HepG2 (cell line): ENCODE data around the gene RIPK1. TPM values are rescaled to one million over a fixed set of nuclear protein-coding genes. Genes with fewer than 3 reads are reported as not detected.
A peak's percentile ranks its signal among the peaks of the same experiment; 100 is the strongest.

Experiments
- ATAC-seq: fragments of 200-7000 bp; cut with Tn5 transposase; 3 replicates; pipeline ENCODE4 v1.9.1; 2020; ENCODE audit warnings: mild to moderate bottlenecking, moderate library complexity
- BruUV-seq: library from RNA; stranded (reverse); fragments of 400-500 nt; replicated peaks from 2 replicates; lab custom pipeline; 2021; lab: Mats Ljungman, UMichigan
- CTCF ChIA-PET: fragments of 300-600 bp; formaldehyde crosslinking; extraction: SDS; loops from one replicate; lab custom pipeline; 2021; ENCODE audit warnings: low total read pairs, inconsistent platforms, low intra/inter-chr PET ratio; lab: Yijun Ruan, JAX
- POLR2A ChIA-PET: fragments of 350-600 bp; sonication (Branson Sonifier 250); formaldehyde crosslinking; loops from one replicate; lab custom pipeline; 2020; ENCODE audit warnings: antibody characterized with exemption, inconsistent platforms; lab: Yijun Ruan, JAX
- DNase-seq: peaks from one replicate; pipeline ENCODE4 v3.0.0-alpha.2; 2015; ENCODE audit warnings: low spot score
- FAIRE-seq: peaks from 3 replicates; lab custom pipeline; 2011; peaks lifted over from hg19 to GRCh38; lab: Jason Lieb, UNC
- H2AFZ ChIP-seq: one replicate; pipeline ENCODE4 v1.6.1; 2011; ENCODE audit warnings: low read length, inconsistent platforms
- H3K27ac ChIP-seq: fragments of 300-600 bp; 3 replicates; pipeline ENCODE4 v1.8.0; 2011; ENCODE audit warnings: mixed run types, mild to moderate bottlenecking, mixed read lengths, low read length, inconsistent platforms; ENCODE audit not compliant: insufficient read depth; ENCODE audit errors: extremely low read length
- H3K27me3 ChIP-seq, 2 experiments: fragments of 200-600 bp in 1 of 2; 2 replicates in 1 of 2; 3 replicates in 1 of 2; pipeline versions ENCODE4 v1.6.0 to v1.8.0; 2011; ENCODE audit warnings: low read length in 2 of 2, mild to moderate bottlenecking in 2 of 2, moderate library complexity in 2 of 2, inconsistent platforms in 1 of 2; ENCODE audit not compliant: insufficient read depth in 2 of 2, control insufficient read depth in 1 of 2
- H3K36me3 ChIP-seq, 2 experiments: fragments of 200-600 bp in 1 of 2; replicated peaks in 1 of 2; 2 replicates in 1 of 2; 3 replicates in 1 of 2; pipeline versions ENCODE4 v1.5.1 to v1.8.0; 2011; ENCODE audit warnings: low read length in 2 of 2, inconsistent platforms in 1 of 2; ENCODE audit not compliant: insufficient read depth in 2 of 2, control insufficient read depth in 1 of 2
- H3K4me1 ChIP-seq: 2 replicates; pipeline ENCODE4 v1.5.1; 2012; ENCODE audit warnings: low read length, inconsistent platforms; ENCODE audit not compliant: insufficient read depth
- H3K4me2 ChIP-seq: 2 replicates; pipeline ENCODE4 v1.6.0; 2011; ENCODE audit warnings: low read depth, low read length, inconsistent platforms
- H3K4me3 ChIP-seq, 3 experiments: fragments of 200-600 bp in 1 of 3; sonication (generic), shearing (Covaris generic) in 1 of 3; replicated peaks in 1 of 3; 2 replicates each; pipeline ENCODE4 v1.5.1; 2011 to 2016; ENCODE audit warnings: low read length in 3 of 3, inconsistent platforms in 2 of 3, low read depth in 2 of 3, mild to moderate bottlenecking in 2 of 3, control low read depth in 1 of 3, mixed read lengths in 1 of 3; ENCODE audit not compliant: insufficient read depth in 1 of 3
- H3K79me2 ChIP-seq: one replicate; pipeline ENCODE4 v1.6.1; 2011; ENCODE audit warnings: low read length, inconsistent platforms; ENCODE audit not compliant: insufficient read depth
- H3K9ac ChIP-seq: 2 replicates; pipeline ENCODE4 v1.6.0; 2011; ENCODE audit warnings: mild to moderate bottlenecking, low read depth, low read length, inconsistent platforms; ENCODE audit not compliant: insufficient read depth
- H3K9me3 ChIP-seq: 2 replicates; pipeline ENCODE4 v1.5.1; 2012; ENCODE audit warnings: mild to moderate bottlenecking, low read length
- H4K20me1 ChIP-seq: 2 replicates; pipeline ENCODE4 v1.6.0; 2011; ENCODE audit warnings: inconsistent platforms, mild to moderate bottlenecking, low read length, moderate library complexity; ENCODE audit not compliant: insufficient read depth
- JDP2 ChIP-seq: sonication (generic); formaldehyde crosslinking; IDR thresholded peaks from 2 replicates; pipeline ENCODE4 v1.8.1; 2022; ENCODE audit warnings: missing genetic modification reagents, borderline replicate concordance
- RBM22 ChIP-seq: fragments of 200-400 bp; formaldehyde crosslinking; optimal IDR thresholded peaks from 2 replicates; pipeline ENCODE3; 2017; ENCODE audit warnings: mild to moderate bottlenecking, low read length, moderate library complexity
- STAG1 ChIP-seq: sonication (generic); formaldehyde crosslinking; IDR thresholded peaks from 2 replicates; pipeline ENCODE4 v1.4.0; 2020; ENCODE audit warnings: missing genetic modification reagents
- WGBS: methylation state at CpG from one replicate; pipeline ENCODE4 v1.1.6; 2017; ENCODE audit warnings: low lambda C conversion rate; 5-methylcytosine and 5-hydroxymethylcytosine counted together
- in situ Hi-C: cut with HindIII; loops from 2 replicates; pipeline ENCODE4 v1.10.0; 2017; ENCODE audit warnings: low pct_unique_long_range_greater_than_20kb; ENCODE audit not compliant: extremely low pct_ligation_motif_present
- intact Hi-C: fragments of 100-400 bp; cut with micrococcal nuclease; formaldehyde crosslinking; loops from one replicate; pipeline ENCODE4 v1.10.0; 2022; ENCODE audit not compliant: unreplicated experiment
- polyA plus RNA-seq, 8 experiments: library from polyadenylated mRNA; depleted of rRNA in 3 of 8; stranded (reverse) in 7 of 8; unstranded in 1 of 8; fragments of >200 nt; fragmentation: Illumina TruSeq in 4 of 8; extraction: Trizol in 4 of 8; gene quantifications; 2 replicates each; pipeline versions ENCODE4 v1.2.1 to v1.2.3, GENCODE V29; 2011 to 2016; ENCODE audit warnings: low read depth in 4 of 8, missing spikeins in 1 of 8, mixed read lengths in 1 of 8; ENCODE audit not compliant: insufficient read depth in 1 of 8
- total RNA-seq, 5 experiments: library from RNA; depleted of rRNA; stranded (reverse); fragments of >200 nt; fragmentation: Illumina TruSeq; extraction: Trizol; gene quantifications; 2 replicates each; pipeline ENCODE4 v1.2.3, GENCODE V29; 2016; ENCODE audit warnings: low read depth in 1 of 5
- TF ChIP-seq, protein P1 (sequence below): sonication (generic); formaldehyde crosslinking; IDR thresholded peaks from 2 replicates; pipeline ENCODE4 v1.8.0; 2022; ENCODE audit warnings: mild to moderate bottlenecking, missing genetic modification reagents, moderate library complexity
- TF ChIP-seq, protein P2 (sequence below): sonication (generic); formaldehyde crosslinking; IDR thresholded peaks from 2 replicates; pipeline ENCODE4 v1.4.0; 2020; ENCODE audit warnings: mild to moderate bottlenecking, missing genetic modification reagents

The RIPK1 gene
- total and polyA plus RNA-seq, 2 of the 13 experiments (the other 11 are each of a cell fraction or from before 2014, with no cell fraction given), result 9.0 to 10.3 TPM

DNA sequence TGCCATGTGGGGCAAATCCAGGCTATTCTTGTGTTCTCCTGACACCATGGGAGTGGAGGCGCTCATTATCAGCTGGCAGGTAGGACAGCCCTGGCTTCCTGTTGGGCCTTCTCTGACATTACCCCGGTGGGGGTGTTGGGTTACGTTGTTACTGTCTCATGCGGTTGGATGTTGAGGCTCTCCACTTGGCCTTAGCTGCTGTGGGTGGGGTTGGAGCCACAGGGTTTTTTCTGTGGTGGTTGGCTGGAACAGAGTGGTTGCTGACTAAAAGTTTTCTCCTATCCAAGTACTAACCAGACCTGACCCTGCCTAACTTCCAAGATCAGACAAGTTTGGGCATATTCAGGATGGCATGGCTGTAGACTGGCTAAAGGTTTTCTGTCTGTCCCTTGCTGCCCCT lies 20.2 kb downstream of the RIPK1 start:
- POLR2A ChIA-PET, result no interaction called here
- no peaks in the 10 kb centered on the region for H3K9me3 ChIP-seq
- no peak overlapping the region for H3K9ac ChIP-seq
- H3K27ac ChIP-seq, result no peak overlapping the region
- in situ Hi-C loops, result no loop called here
- H3K27me3 ChIP-seq, result no peaks in the 10 kb centered on the region
- no peaks in the 10 kb centered on the region for H4K20me1 ChIP-seq
- intact Hi-C loops, result no loop called here
- H3K36me3 ChIP-seq, result peaks cover 19 to 52% of the 10 kb centered on the region in 2 experiments
- no peaks in the 10 kb centered on the region for H3K79me2 ChIP-seq
- BruUV-seq, result no TSS peak
- CTCF ChIA-PET, result no interaction called here
- DNase-seq (no peak), FAIRE-seq (no peak), ATAC-seq (no peak; the same call in 2 of the 3 replicates)
- H3K4me1 ChIP-seq, result no peaks in the 10 kb centered on the region
- 92% methylated on average over 2 of the region's 4 CpGs for WGBS
- TF ChIP-seq, protein P1, sequence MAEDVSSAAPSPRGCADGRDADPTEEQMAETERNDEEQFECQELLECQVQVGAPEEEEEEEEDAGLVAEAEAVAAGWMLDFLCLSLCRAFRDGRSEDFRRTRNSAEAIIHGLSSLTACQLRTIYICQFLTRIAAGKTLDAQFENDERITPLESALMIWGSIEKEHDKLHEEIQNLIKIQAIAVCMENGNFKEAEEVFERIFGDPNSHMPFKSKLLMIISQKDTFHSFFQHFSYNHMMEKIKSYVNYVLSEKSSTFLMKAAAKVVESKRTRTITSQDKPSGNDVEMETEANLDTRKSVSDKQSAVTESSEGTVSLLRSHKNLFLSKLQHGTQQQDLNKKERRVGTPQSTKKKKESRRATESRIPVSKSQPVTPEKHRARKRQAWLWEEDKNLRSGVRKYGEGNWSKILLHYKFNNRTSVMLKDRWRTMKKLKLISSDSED, result no peak
- no peak for TF ChIP-seq JDP2 (CRISPR knock-in tag)
- peak; percentile 16 for TF ChIP-seq RBM22
- H3K4me2 ChIP-seq, result no peak overlapping the region
- H3K4me3 ChIP-seq, result no peak overlapping the region
- H2AFZ ChIP-seq, result no peak overlapping the region

GRCh38 chr6:3088968-3089367 lies 20.7 kb downstream of the RIPK1 start:
- WGBS, result 94% methylated on average over 4 of the region's 4 CpGs
- Histone ChIP-seq H3K4me2 (no peak overlapping the region), H3K9me3 (no peaks in the 10 kb centered on the region), H3K27ac (no peak overlapping the region), H3K79me2 (no peaks in the 10 kb centered on the region), H2AFZ (no peak overlapping the region), H3K36me3 (peaks cover 15 to 49% of the 10 kb centered on the region in 2 experiments), H3K4me3 (no peak overlapping the region), H4K20me1 (no peaks in the 10 kb centered on the region), H3K4me1 (no peaks in the 10 kb centered on the region), H3K9ac (no peak overlapping the region), H3K27me3 (no peaks in the 10 kb centered on the region)
- no peak for DNase-seq
- POLR2A ChIA-PET, result no interaction called here
- FAIRE-seq, result no peak
- BruUV-seq, result no TSS peak
- CTCF ChIA-PET, result no interaction called here
- intact Hi-C loops (no loop called here), in situ Hi-C loops (no loop called here)
- no peak for ATAC-seq
- no peak for TF ChIP-seq STAG1 (CRISPR knock-in tag)
- TF ChIP-seq, protein P2, sequence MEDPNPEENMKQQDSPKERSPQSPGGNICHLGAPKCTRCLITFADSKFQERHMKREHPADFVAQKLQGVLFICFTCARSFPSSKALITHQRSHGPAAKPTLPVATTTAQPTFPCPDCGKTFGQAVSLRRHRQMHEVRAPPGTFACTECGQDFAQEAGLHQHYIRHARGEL (CRISPR knock-in tag), result no peak
